SK-N-SH (cell line): ENCODE measurements around the gene TRMT112. TPM values are rescaled to one million over a fixed set of nuclear protein-coding genes. Genes with fewer than 3 reads are reported as not detected.

Experiments
- CTCF ChIA-PET: fragments of 300-600, 350-600 bp; formaldehyde crosslinking; extraction: SDS; loops from one replicate; lab custom pipeline; 2021; lab: Yijun Ruan, JAX
- POLR2A ChIA-PET: fragments of 350-600 bp; sonication (Branson Sonifier 250); formaldehyde crosslinking; extraction: SDS; loops from one replicate; lab custom pipeline; 2020; ENCODE audit warnings: antibody characterized with exemption, inconsistent platforms; lab: Yijun Ruan, JAX
- DNase-seq: peaks from one replicate; pipeline ENCODE4 v3.0.0; 2012
- H2AFZ ChIP-seq: fragments of 200-600 bp; sonication (generic); 2 replicates; pipeline ENCODE4 v1.8.1; 2016; ENCODE audit warnings: antibody characterized with exemption, mild to moderate bottlenecking, low read depth
- H3F3A ChIP-seq: fragments of 200-600 bp; sonication (generic); replicated peaks from 2 replicates; pipeline ENCODE3; 2016; ENCODE audit warnings: antibody characterized with exemption, mild to moderate bottlenecking; ENCODE audit not compliant: insufficient read depth
- H3K27ac ChIP-seq, 2 experiments: fragments of 200-500 bp in 1 of 2; fragments of 200-600 bp in 1 of 2; sonication (Bioruptor generic) in 1 of 2; sonication (generic), shearing (Covaris generic) in 1 of 2; 2 replicates each; pipeline versions ENCODE4 v1.5.1 to v1.6.1; 2014 to 2016; ENCODE audit warnings: low read depth in 2 of 2, inconsistent platforms in 1 of 2, low read length in 1 of 2, mild to moderate bottlenecking in 1 of 2, mixed read lengths in 1 of 2
- H3K27me3 ChIP-seq: fragments of 200-600 bp; sonication (generic), shearing (Covaris generic); 2 replicates; pipeline ENCODE4 v1.6.1; 2016; ENCODE audit warnings: mixed run types; ENCODE audit not compliant: insufficient read depth
- H3K36me3 ChIP-seq, 2 experiments: fragments of 200-500 bp in 1 of 2; fragments of 200-600 bp in 1 of 2; sonication (Bioruptor generic) in 1 of 2; sonication (generic) in 1 of 2; replicated peaks in 1 of 2; 2 replicates each; pipeline versions ENCODE3 to v1.5.1; 2014 to 2016; ENCODE audit warnings: low read length in 1 of 2, mild to moderate bottlenecking in 1 of 2; ENCODE audit not compliant: insufficient read depth in 2 of 2, control insufficient read depth in 1 of 2
- H3K4me1 ChIP-seq, 2 experiments: fragments of 200-500 bp in 1 of 2; fragments of 200-600 bp in 1 of 2; sonication (Bioruptor generic) in 1 of 2; sonication (generic), shearing (Covaris generic) in 1 of 2; 2 replicates each; pipeline versions ENCODE4 v1.5.1 to v1.6.1; 2014 to 2016; ENCODE audit warnings: low read depth in 1 of 2, low read length in 1 of 2, mixed run types in 1 of 2; ENCODE audit not compliant: insufficient read depth in 2 of 2, control insufficient read depth in 1 of 2
- H3K4me2 ChIP-seq: fragments of 200-600 bp; sonication (generic), shearing (Covaris generic); 2 replicates; pipeline ENCODE4 v1.6.1; 2017; ENCODE audit warnings: mixed run types
- H3K4me3 ChIP-seq, 2 experiments: fragments of 200-500 bp in 1 of 2; fragments of 200-600 bp in 1 of 2; sonication (Bioruptor generic) in 1 of 2; sonication (generic), shearing (Covaris generic) in 1 of 2; 2 replicates each; pipeline versions ENCODE4 v1.5.1 to v1.8.1; 2014 to 2016; ENCODE audit warnings: low read depth in 2 of 2, inconsistent platforms in 1 of 2, low read length in 1 of 2, mild to moderate bottlenecking in 1 of 2, mixed read lengths in 1 of 2, moderate library complexity in 1 of 2
- H3K79me2 ChIP-seq: fragments of 200-600 bp; sonication (generic); 2 replicates; pipeline ENCODE4 v1.8.1; 2017; ENCODE audit warnings: mild to moderate bottlenecking; ENCODE audit not compliant: insufficient read depth
- H3K9ac ChIP-seq: fragments of 200-600 bp; sonication (generic); 2 replicates; pipeline ENCODE4 v1.6.1; 2017; ENCODE audit warnings: mixed run types
- H3K9me2 ChIP-seq: fragments of 200-600 bp; sonication (generic); 2 replicates; pipeline ENCODE4 v1.6.1; 2017; ENCODE audit warnings: mixed run types
- H3K9me3 ChIP-seq: fragments of 200-600 bp; sonication (generic); 2 replicates; pipeline ENCODE4 v1.6.1; 2017; ENCODE audit warnings: mixed run types, mild to moderate bottlenecking, moderate library complexity
- H4K20me1 ChIP-seq: fragments of 200-600 bp; sonication (generic); 2 replicates; pipeline ENCODE4 v1.6.1; 2017; ENCODE audit warnings: mild to moderate bottlenecking, mixed run types; ENCODE audit not compliant: insufficient read depth
- CHD2 ChIP-seq: fragments of 150-350 bp; IDR thresholded peaks from 2 replicates; pipeline ENCODE4 v1.6.1; 2018; ENCODE audit warnings: low read length; ENCODE audit not compliant: partially characterized antibody
- ELF1 ChIP-seq: IDR thresholded peaks from 2 replicates; pipeline ENCODE4 v1.4.0; 2012
- EP300 ChIP-seq, 2 experiments: IDR thresholded peaks; 2 replicates each; pipeline versions ENCODE4 v1.4.0 to v1.6.1; 2012; ENCODE audit warnings: borderline replicate concordance in 1 of 2, low read depth in 1 of 2, low read length in 1 of 2
- FOXJ3 ChIP-seq: sonication (generic); formaldehyde crosslinking; IDR thresholded peaks from 2 replicates; pipeline ENCODE4 v1.5.1; 2020; ENCODE audit warnings: mild to moderate bottlenecking, missing genetic modification reagents
- GABPA ChIP-seq: IDR thresholded peaks from 2 replicates; pipeline ENCODE4 v1.4.0; 2012; ENCODE audit warnings: low read depth, mild to moderate bottlenecking
- GATA2 ChIP-seq: sonication (generic); formaldehyde crosslinking; IDR thresholded peaks from 2 replicates; pipeline ENCODE4 v1.5.0; 2020; ENCODE audit warnings: mild to moderate bottlenecking, missing genetic modification reagents
- IRF3 ChIP-seq: fragments of 150-350 bp; IDR thresholded peaks from 2 replicates; pipeline ENCODE4 v1.6.1; 2016; ENCODE audit warnings: mild to moderate bottlenecking, low read depth, low read length
- MEF2A ChIP-seq: IDR thresholded peaks from 2 replicates; pipeline ENCODE4 v1.4.0; 2012; ENCODE audit warnings: low read depth, borderline replicate concordance
- NFIC ChIP-seq: IDR thresholded peaks from 2 replicates; pipeline ENCODE4 v1.4.0; 2012; ENCODE audit warnings: borderline replicate concordance
- NRF1 ChIP-seq: IDR thresholded peaks from 2 replicates; pipeline ENCODE4 v1.6.1; 2012; ENCODE audit warnings: low read depth, mild to moderate bottlenecking, low read length
- POLR2AphosphoS5 ChIP-seq: IDR thresholded peaks from 2 replicates; pipeline ENCODE4 v1.6.1; 2012; ENCODE audit warnings: low read depth, low read length
- RAD21 ChIP-seq: IDR thresholded peaks from 2 replicates; pipeline ENCODE4 v1.6.1; 2012; ENCODE audit warnings: mild to moderate bottlenecking, low read length
- RCOR1 ChIP-seq: fragments of 150-350 bp; IDR thresholded peaks from 2 replicates; pipeline ENCODE4 v1.6.1; 2017; ENCODE audit warnings: antibody characterized with exemption, low read length
- SIN3A ChIP-seq: IDR thresholded peaks from 2 replicates; pipeline ENCODE4 v1.6.1; 2012; ENCODE audit warnings: low read depth, mild to moderate bottlenecking, low read length, moderate library complexity, borderline replicate concordance
- TCF12 ChIP-seq: IDR thresholded peaks from 2 replicates; pipeline ENCODE4 v1.4.0; 2012
- TEAD4 ChIP-seq: IDR thresholded peaks from 2 replicates; pipeline ENCODE4 v1.4.0; 2012; ENCODE audit warnings: mild to moderate bottlenecking, borderline replicate concordance; ENCODE audit not compliant: insufficient read depth
- USF1 ChIP-seq: IDR thresholded peaks from 2 replicates; pipeline ENCODE4 v1.4.0; 2012; ENCODE audit warnings: low read depth, borderline replicate concordance
- USF2 ChIP-seq: fragments of 150-350 bp; IDR thresholded peaks from 2 replicates; pipeline ENCODE4 v1.6.1; 2017; ENCODE audit warnings: antibody characterized with exemption, low read length, low read depth, borderline replicate concordance
- ZBTB33 ChIP-seq: IDR thresholded peaks from 2 replicates; pipeline ENCODE4 v1.4.0; 2012; ENCODE audit warnings: low read depth, borderline replicate concordance
- WGBS: methylation state at CpG from one replicate; pipeline ENCODE4 v1.1.6; 2017; ENCODE audit warnings: low lambda C conversion rate; 5-methylcytosine and 5-hydroxymethylcytosine counted together
- polyA plus RNA-seq, 3 experiments: library from polyadenylated mRNA; depleted of rRNA; stranded (reverse); fragments of >200 nt; gene quantifications; 2 replicates each; pipeline ENCODE4 v1.2.3, GENCODE V29; 2012
- TF ChIP-seq, protein P1 (sequence below): IDR thresholded peaks from 2 replicates; pipeline ENCODE4 v1.4.0; 2012; ENCODE audit warnings: low read depth

TRMT112 gene
- polyA plus RNA-seq, 1 of the 3 experiments (the other 2 are of a cell fraction): 699 TPM

DNA sequence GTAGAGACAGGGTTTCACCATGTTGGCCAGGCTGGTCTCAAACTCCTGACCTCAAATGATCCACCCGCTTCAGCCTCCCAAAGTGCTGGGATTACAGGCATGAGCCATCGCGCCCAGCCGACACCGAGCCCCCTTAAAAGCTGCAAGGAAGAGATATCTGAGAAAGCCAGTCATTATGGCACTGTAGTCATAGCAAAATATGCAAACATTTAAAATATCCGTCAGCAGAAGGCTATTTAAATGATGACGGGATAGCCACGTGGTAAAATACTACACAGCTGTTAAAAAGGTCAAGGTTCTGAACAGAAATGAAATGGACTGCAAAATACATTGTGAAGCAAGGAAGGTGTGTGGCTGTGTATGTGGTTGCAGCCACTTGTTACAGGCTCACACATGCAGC, 16.2 kb upstream of the TRMT112 start:
- Histone ChIP-seq H3K9me3 (no peaks in the 10 kb centered on the region), H3K4me2 (no peak overlapping the region), H3K9ac (no peak overlapping the region), H3K4me3 (no peak overlapping the region), H3K27ac (no peak overlapping the region), H4K20me1 (no peaks in the 10 kb centered on the region), H3F3A (peaks cover 12% of the 10 kb centered on the region), H3K27me3 (no peaks in the 10 kb centered on the region), H3K36me3 (no peaks in the 10 kb centered on the region), H3K4me1 (peaks cover 4 to 6% of the 10 kb centered on the region in 2 experiments; a peak in 2 of 4 replicates), H3K9me2 (no peaks in the 10 kb centered on the region), H2AFZ (no peak overlapping the region), H3K79me2 (no peaks in the 10 kb centered on the region)
- TF ChIP-seq TCF12 (no peak), GABPA (no peak), NFIC (no peak), CHD2 (no peak), NRF1 (no peak), POLR2AphosphoS5 (no peak), MEF2A (no peak), USF2 (no peak), ELF1 (no peak), GATA2 (CRISPR knock-in tag) (no peak), SIN3A (no peak), IRF3 (no peak), ZBTB33 (no peak), RAD21 (no peak), USF1 (no peak), EP300 (IDR thresholded peaks at IDR 0.05; ENCODE audit: borderline replicate concordance in 1 of 2, low read depth in 1 of 2, low read length in 1 of 2) (no peak), FOXJ3 (CRISPR knock-in tag) (no peak), TEAD4 (no peak), RCOR1 (no peak)
- TF ChIP-seq, protein P1, sequence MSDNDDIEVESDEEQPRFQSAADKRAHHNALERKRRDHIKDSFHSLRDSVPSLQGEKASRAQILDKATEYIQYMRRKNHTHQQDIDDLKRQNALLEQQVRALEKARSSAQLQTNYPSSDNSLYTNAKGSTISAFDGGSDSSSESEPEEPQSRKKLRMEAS: no peak
- 87% methylated on average over 8 of the region's 8 CpGs for WGBS
- no peak for DNase-seq
- POLR2A ChIA-PET: no interaction called here
- CTCF ChIA-PET: interaction anchor here (0.9 to 2.0 kb wide), 3 partner anchors 19 to 22 kb away, joined by 3 to 7 read pairs (median 7); no protein-coding TSS in a partner anchor
